ENCODE measurements around the gene ERCC1.
"Not testable (repeated sequence)": the region's sequence is repeated elsewhere in the genome, so short reads cannot be mapped to it uniquely, and the experiment has no call there.

ERCC1 gene

GRCh38 chr19:45429896-45430295 lies 6.2 kb upstream of the ERCC1 start:
- DNase-seq (ENCODE audit: low spot score), result not testable (repeated sequence)

DNA sequence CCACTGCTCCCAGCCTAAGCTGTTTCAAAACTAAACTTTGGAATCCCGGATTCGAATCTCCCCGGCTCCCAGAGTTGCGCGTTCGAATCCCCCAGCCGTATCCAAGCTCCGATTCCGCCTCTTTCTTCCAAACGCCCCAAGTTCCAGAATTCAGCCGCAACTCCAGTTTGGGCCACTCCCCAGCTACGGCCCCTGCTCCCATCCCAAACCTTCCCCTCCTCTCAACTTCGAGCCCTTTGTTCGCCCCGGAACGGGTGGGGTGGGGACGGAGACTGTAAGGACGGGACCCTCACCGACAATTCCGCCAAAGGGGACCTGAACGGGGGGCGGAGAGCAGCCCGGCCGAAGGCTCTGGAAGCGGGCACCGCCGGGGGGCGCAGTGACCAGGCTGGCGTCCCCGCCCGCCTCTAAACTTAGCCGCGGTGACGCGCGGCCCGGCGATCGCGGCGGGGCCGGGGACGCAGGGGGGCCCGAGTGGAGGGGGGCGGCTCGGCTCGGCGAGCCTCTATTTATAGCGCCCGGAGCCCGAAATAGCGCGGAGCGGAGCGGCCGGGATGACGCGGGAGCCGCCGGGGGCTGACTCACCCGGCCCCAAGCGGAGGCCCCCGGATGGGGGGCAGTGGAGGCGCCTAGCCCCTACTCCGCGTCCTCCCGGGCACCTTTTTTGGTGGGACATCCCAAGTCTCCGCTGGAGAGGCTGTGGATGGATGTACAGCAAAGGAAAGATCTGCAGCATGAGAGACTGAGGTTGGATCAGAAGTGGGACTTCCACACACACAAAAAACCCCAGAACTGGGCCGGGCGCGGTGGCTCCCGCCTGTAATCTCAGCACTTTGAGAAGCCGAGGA lies 4.9 kb upstream of the ERCC1 start:
- DNase-seq (ENCODE audit: low spot score), result no peak

- peak; percentile 95 for DNase-seq (ENCODE audit: low spot score)
Observed at GRCh38 chr19:45424191-45425058, 708 bp upstream of the ERCC1 start.

GRCh38 chr19:45423033-45423588 lies 606 bp downstream of the ERCC1 start:
- DNase-seq (ENCODE audit: low spot score), result no peak

DNA sequence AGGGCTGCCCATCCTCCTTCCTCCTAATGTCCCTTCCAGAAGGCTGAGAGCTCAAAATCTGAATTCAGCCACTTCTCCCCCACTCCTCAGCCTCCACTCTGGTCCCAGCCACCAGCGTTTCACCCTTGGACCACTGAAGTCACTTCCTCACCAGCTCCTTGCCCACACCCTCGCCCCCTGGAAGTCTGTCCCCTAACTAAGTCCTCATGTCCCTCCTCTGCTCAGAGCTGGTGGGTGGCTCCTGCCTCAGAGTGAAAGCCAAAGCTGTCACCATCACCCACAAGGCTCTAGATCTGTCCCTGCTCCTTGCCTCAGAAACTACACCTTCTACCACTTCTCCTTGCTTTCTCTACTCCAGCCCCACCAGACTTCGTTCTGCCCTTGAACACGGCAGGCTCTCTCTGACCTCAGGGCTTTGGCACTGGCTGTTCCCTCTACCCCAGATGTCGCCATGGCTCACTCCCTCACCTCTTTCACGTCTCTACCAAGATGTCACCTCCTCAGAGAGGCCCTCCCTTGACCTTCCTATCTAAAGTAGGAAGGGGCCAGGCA lies 1.7 kb downstream of the ERCC1 start:
- no peak for DNase-seq (ENCODE audit: low spot score)

- no peak for DNase-seq (ENCODE audit: low spot score)
Observed at GRCh38 chr19:45420871-45421270, 2.8 kb downstream of the ERCC1 start.

GRCh38 chr19:45420356-45420755 lies 3.4 kb downstream of the ERCC1 start:
- no peak for DNase-seq (ENCODE audit: low spot score)

- DNase-seq (ENCODE audit: low spot score), result no peak
Observed at GRCh38 chr19:45419895-45420294, 3.8 kb downstream of the ERCC1 start.

DNA sequence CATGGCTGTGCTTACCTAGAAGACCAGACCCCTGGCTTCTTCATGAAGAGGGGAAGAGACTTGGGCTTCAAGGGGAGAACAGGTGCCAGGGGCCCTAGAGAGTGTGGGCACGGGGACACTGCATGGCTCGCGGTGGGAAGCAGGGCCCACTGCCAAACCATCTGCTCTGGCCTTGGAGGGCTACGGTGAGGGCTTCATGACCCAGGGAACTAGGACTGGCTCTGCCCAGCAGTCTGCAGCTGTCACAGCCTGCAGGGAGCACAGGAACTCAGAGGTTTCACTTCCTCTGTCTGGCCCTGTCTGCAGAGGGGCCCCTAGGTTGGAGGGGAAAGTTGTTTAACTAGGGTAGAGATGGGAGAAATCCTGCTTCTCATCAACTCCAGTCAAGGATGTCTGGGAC lies 4.3 kb downstream of the ERCC1 start:
- no peak for DNase-seq (ENCODE audit: low spot score)

DNA sequence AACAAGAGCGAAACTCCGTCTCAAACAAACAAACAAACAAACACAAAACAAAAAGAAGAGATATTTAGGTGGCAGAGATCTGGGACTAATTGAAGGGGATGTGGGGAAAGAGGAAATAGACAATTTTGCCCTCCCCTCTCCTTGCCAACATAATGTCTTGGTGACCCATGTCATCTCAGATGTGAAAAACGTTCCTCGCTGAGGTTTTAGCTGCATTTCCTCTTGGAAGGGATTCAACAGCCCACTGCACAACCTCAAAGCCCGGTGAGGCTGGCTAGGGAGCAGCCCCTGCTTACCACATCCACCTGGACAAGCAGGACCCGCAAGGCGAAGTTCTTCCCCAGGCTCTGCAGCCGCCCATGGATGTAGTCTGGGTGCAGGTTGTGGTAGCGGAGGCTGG lies 4.9 kb downstream of the ERCC1 start:
- DNase-seq (ENCODE audit: low spot score), result no peak

- DNase-seq (ENCODE audit: low spot score), result no peak
Observed at GRCh38 chr19:45417151-45417550, 6.6 kb downstream of the ERCC1 start.

DNA sequence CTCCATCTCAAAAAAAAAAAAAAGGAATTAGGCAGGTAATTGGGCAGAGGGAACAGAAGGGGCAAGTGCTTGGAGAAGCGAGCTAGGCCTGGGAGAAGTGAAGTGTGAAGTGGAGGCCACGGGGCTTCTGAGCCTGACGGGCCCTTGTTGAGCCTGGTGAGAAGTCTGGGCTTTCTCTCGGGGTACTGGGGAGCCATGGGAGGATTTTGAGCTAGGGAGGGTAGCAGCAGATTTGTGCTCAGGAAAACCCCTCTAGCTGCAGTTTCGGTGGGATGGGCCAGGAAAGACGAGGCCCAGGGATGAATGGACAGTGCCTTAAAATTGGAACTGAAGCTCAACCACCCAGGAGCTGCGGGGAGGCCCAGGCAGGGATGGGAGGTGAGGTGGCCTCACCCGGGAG lies 9.2 kb downstream of the ERCC1 start:
- DNase-seq (ENCODE audit: low spot score), result no peak

DNA sequence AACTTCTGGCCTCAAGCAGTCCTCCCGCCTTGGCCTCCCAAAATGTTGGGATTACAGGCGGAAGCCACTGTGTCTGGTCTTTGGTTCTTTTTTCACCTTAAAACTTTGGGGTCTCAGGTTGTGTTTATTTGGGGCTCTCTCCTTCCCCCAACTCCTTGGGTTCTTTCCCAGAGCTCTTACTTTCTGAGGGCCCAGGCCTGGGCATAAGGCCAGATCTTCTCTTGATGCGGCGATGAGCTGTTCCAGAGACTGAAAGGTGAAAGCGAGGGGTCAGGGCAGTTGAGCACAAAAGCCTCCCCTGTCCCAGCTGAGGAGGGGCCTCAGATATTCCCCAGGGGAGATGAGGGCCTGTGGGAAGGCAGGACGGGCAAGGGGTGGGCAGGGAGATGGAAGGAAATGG lies 10.2 kb downstream of the ERCC1 start:
- peak; percentile 71 for DNase-seq (ENCODE audit: low spot score)

GRCh38 chr19:45410330-45410729 lies 13.4 kb downstream of the ERCC1 start:
- not testable (repeated sequence) for DNase-seq (ENCODE audit: low spot score)

DNA sequence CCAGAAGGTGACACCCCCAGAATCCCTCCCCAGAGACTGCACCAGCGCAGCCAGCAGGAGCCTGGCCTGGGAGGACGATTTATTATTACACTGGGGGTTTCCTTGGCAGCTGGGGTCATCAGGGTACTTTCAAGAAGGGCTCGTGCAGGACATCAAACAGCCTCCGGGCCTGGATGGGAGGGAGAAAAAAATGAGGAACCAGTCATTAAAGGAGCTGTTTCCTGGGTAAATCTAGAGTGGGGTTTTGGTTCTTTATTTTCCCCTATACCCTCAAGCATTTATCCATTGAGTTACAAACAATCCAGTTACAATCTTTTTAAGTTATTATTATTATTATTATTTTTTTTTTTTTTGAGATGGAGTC lies 14.2 kb downstream of the ERCC1 start:
- DNase-seq (ENCODE audit: low spot score), result no peak

GRCh38 chr19:45408830-45409556 lies 14.7 kb downstream of the ERCC1 start:
- no peak for DNase-seq (ENCODE audit: low spot score)

DNA sequence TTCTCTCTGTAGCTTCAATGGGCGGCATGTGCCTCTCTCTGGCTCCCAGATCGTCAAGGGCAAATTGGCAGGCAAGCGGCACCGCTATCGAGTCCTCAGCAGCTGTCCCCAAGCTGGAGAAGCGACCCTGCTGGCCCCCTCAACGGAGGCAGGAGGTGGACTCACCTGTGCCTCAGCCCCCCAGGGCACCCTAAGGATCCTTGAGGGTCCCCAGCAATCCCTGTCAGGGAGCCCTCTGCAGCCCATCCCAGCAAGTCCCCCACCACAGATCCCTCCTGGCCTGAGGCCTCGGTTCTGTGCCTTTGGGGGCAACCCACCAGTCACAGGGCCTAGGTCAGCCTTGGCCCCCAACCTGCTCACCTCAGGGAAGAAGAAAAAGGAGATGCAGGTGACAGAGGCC lies 15.6 kb downstream of the ERCC1 start:
- no peak for DNase-seq (ENCODE audit: low spot score)

- DNase-seq (ENCODE audit: low spot score), result not testable (repeated sequence)
Observed at GRCh38 chr19:45407585-45407984, 16.1 kb downstream of the ERCC1 start.

DNA sequence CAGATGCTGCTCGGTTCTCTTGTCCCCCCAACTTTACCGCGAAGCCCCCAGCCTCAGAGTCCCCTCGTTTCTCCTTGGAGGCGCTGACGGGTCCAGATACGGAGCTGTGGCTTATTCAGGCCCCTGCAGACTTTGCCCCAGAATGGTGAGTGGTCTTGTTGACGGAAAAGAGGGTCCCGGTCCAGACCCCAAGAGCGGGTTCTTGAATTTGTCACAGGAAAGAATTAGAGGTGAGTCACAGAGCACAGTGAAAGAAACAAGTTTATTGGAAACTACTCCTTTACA lies 16.7 kb downstream of the ERCC1 start:
- no peak for DNase-seq (ENCODE audit: low spot score)

DNA sequence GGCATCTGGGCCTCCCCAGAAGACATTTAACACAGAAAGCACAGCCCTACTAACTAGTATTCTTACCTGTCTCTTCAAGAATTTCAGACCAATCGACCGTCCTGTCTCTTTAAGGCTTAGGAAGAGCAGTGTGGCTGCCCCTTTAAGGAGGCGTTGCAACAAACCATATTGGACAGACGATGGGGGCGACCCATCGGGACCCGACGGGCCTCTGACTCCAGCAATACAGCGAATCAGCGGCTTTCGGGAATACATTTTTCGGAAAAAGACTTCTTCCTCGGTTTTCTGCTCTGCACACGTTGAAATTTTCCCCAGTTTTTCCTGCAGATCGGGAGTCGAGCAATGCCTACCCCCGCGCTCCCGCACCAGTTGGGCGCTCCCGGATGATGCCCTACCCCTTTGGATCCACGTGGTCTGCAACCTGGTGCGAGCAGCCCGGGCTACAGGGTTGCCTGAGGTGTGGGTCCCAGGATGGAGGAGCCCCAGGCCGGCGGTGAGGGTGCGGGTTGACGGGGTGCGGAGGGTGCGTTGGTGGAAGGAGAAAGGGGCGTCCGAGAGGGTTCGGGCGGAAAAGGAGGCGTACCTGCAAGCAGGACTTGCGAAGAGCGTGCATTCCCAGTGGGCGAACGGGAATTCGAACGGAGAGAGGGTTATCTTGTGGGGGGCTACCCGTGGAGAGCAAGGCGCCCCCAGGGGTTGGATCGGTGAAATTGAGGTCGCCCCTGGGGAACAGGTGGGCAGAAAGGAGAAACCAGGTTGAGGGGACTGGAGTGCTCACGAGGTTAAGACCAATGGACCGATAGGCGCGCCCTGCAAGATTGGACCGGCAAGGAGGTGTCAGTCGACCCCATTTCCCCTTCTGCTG lies 17.3 kb downstream of the ERCC1 start, which contains the start of gene POLR1G:
Gene POLR1G (plus strand): TSS at position 419 of the 865 bp plus-strand sequence. CDS start 53 bp downstream, at position 472.
- peak; percentile 97 for DNase-seq (ENCODE audit: low spot score)

All from COLO829 (cell line).